T47D (cell line): ENCODE data around the gene ANKRD9.
"Not testable (repeated sequence)": the region's sequence is repeated elsewhere in the genome, so short reads cannot be mapped to it uniquely, and the experiment has no call there.

ENCODE experiments used
- DNase-seq, 2 experiments: peaks; one replicate each; pipeline versions ENCODE4 v3.0.0 to v3.0.0-alpha.2; 2011 to 2012; ENCODE audit warnings: low read depth in 1 of 2, low spot score in 1 of 2
- JUND ChIP-seq: IDR thresholded peaks from 2 replicates; pipeline ENCODE4 v1.6.1; 2012; ENCODE audit warnings: low read depth
- in situ Hi-C: cut with HindIII; loops from 2 replicates; pipeline ENCODE4 v1.10.0; 2016; ENCODE audit warnings: low sequenced_read_pairs, low pct_unique_long_range_greater_than_20kb

ANKRD9 gene

DNA sequence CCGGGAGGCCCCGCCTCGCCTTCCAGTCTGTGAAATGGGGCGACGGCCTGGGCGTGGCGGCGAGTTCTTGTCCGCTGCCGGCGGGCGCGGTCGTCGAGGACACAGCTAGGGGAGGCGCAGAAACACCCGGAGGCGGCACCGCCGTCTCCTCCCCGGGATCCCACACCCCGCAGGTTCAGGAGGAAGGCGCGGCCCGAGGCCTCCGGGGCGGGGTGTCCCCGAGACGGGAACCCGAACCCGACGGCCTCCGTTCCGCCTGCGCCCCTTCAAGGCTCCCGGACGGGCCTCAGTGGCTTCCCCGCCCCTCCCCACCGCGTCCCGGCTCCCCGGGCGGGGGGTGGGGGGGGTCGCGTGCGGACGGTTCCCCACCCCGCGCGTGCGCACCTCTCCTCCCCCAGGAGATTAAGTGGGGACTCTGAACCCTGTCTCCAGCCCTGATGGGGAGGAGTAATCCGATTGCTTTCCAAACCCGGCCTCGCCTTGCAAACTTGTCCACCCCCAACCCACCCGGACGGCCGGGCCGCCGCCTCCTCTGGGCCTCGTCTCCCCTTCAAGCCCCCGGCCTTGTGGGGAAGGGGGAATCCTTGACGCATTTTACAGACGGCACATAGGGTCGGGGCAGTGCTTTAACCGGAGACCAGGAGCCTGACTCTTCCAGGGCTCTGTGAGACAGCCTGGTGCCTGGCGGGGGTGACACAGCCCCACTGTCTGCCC, 35.3 kb upstream of the ANKRD9 start:
- in situ Hi-C loops, result no loop called here
- TF ChIP-seq JUND, result no peak
- DNase-seq, result no peak

GRCh38 chr14:102544046-102544746, 34.6 kb upstream of the ANKRD9 start:
- in situ Hi-C loops, result no loop called here

GRCh38 chr14:102541771-102542170, 32.2 kb upstream of the ANKRD9 start:
- TF ChIP-seq JUND, result no peak
- in situ Hi-C loops, result no loop called here
- no peak for DNase-seq

More at GRCh38 chr14:102544046-102544746, 34.6 kb upstream of the ANKRD9 start:
- TF ChIP-seq JUND, result no peak
- no peak for DNase-seq

- in situ Hi-C loops, result not testable (repeated sequence)
Measured at GRCh38 chr14:102541029-102541491, 31.5 kb upstream of the ANKRD9 start.

GRCh38 chr14:102540315-102541028, 30.9 kb upstream of the ANKRD9 start:
- in situ Hi-C loops, result no loop called here
- no peak for DNase-seq
- no peak for TF ChIP-seq JUND

More at GRCh38 chr14:102541029-102541491, 31.5 kb upstream of the ANKRD9 start:
- DNase-seq, result not testable (repeated sequence)

GRCh38 chr14:102539544-102540314, 30.2 kb upstream of the ANKRD9 start:
- in situ Hi-C loops, result no loop called here
- no peak for DNase-seq
- TF ChIP-seq JUND, result no peak

GRCh38 chr14:102538602-102539543, 29.3 kb upstream of the ANKRD9 start:
- in situ Hi-C loops, result no loop called here
- no peak for TF ChIP-seq JUND
- no peak for DNase-seq

- no peak for TF ChIP-seq JUND
- in situ Hi-C loops, result no loop called here
- DNase-seq, result no peak
Measured at GRCh38 chr14:102537981-102538601, 28.5 kb upstream of the ANKRD9 start.

DNA sequence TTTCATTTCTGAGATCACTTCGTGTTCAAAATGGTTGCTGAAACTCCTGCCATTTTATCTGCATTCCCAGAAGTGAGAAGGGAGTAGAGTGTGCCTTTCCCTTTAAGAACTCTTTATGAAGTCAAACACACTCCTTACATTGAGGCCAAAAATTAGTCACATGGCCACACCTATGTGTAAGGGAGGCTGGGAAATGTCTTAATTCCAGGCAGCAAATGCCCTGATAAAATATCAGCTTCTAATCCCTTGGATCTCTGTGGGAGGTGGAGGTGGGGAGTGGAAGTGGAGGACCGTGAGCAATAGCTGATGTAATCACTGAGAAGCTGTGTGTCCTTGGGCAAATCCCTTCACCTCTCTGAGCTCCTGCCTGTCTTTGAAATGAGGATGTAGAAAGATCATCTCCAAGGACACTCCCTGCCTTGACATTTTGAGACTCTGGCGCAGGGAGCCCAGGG, 22.7 kb upstream of the ANKRD9 start:
- DNase-seq, result peak in 1 of 2 experiments; percentile 26
- TF ChIP-seq JUND, result no peak
- in situ Hi-C loops, result no loop called here

- no peak for TF ChIP-seq JUND
- peak in 1 of 2 experiments; percentile 88 for DNase-seq
- in situ Hi-C loops, result no loop called here
Measured at GRCh38 chr14:102530828-102531478, 21.4 kb upstream of the ANKRD9 start.
